ENCODE data around the gene SLC9A9. TPM values are rescaled to one million over a fixed set of nuclear protein-coding genes. Genes with fewer than 3 reads are reported as not detected.

The SLC9A9 gene
- total RNA-seq, 2 experiments from 2014 or later: 13.8 to 16.4 TPM

DNA sequence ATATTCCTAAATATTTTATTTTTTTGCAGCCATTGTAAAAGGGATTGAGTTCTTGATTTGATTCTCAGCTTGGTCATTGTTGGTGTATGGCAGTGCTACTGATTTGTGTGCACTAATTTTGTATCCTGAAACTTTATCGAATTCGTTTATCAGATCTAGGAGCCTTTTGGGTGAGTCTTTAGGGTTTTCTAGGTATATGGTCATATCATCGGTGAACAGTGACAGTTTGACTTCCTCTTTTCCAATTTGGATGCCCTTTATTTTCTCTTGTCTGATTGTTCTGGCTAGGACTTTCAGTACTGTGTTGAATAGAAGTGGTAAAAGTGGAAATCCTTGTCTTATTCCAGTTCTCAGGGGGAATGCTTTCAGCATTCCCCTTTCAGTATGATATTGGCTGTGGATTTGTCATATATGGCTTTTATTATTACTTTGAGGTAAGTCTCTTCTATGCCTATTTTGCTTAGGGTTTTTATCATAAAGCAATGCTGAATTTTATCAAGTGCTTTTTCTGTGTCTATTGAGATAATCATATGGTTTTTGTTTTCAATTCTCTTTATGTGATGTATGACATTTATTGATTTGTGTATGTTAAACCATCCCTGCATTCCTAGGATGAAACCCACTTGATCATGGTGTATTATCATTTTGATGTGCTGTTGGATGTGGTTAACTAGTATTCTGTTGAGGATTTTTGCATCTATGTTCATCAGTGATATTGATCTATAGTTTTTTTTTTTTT, 11.4 kb upstream of the SLC9A9 start:
- peaks cover 15% of the 10 kb centered on the region for H3K4me1 Mint-ChIP-seq
- H3K36me3 Mint-ChIP-seq (ENCODE audit: low read depth): peaks cover 2% of the 10 kb centered on the region
- no peak for DNase-seq
- H3K9me3 Mint-ChIP-seq: peaks cover 10% of the 10 kb centered on the region
- ChIA-PET CTCF (no interaction called here), POLR2A (no interaction called here)
- no peak overlapping the region for H3K4me3 Mint-ChIP-seq
- H3K27me3 Mint-ChIP-seq: peaks cover 21% of the 10 kb centered on the region
- H3K27ac Mint-ChIP-seq: no peak overlapping the region

DNA sequence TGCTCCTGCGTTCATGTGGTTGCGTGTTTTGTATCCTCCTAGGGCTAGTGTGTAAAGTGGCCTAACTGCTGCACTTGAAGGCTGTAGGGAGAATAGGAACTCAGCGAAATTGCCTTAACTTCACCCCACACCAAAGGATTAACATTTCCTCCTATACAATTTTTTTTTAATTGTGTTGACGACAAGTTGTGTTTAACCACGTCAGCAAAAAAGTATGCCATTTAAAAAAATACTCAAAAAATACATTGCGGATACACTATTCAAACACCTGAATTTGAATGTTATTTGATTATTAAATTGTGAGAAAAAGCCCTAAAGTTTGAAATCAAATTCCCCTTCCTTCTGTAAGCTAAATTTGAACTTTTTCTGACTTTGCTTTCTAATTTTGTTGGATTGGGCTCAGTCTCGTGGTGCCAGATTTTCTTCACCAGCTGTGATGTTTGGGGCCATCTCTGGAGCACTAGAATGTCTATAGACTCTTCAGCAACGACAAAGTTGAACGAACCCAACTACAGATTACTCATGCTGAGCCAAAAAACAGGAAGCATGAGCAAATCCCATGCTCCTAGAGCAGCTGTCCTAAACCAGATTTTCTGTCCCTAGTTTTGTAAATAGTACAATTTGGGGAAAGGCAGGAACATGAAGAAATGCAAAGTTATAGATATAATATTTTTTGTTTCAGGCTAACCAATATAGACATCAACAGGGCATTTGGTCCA, 8.1 kb upstream of the SLC9A9 start:
- DNase-seq: no peak
- POLR2A ChIA-PET: no interaction called here
- Mint-ChIP-seq H3K27me3 (peaks cover 20% of the 10 kb centered on the region), H3K27ac (no peak overlapping the region), H3K4me1 (peaks cover 19% of the 10 kb centered on the region), H3K4me3 (no peak overlapping the region), H3K9me3 (peaks cover 10% of the 10 kb centered on the region), H3K36me3 (ENCODE audit: low read depth) (peaks cover 2% of the 10 kb centered on the region)
- CTCF ChIA-PET: no interaction called here

GRCh38 chr3:143855183-143855582, 6.9 kb upstream of the SLC9A9 start:
- peak overlapping the region; percentile 63 for H3K27ac Mint-ChIP-seq
- no peak overlapping the region for H3K4me3 Mint-ChIP-seq
- H3K36me3 Mint-ChIP-seq (ENCODE audit: low read depth): peaks cover 3% of the 10 kb centered on the region
- ChIA-PET CTCF (no interaction called here), POLR2A (no interaction called here)
- H3K9me3 Mint-ChIP-seq: peaks cover 6% of the 10 kb centered on the region
- DNase-seq: peak; percentile 26
- H3K4me1 Mint-ChIP-seq: peaks cover 30% of the 10 kb centered on the region
- peaks cover 11% of the 10 kb centered on the region for H3K27me3 Mint-ChIP-seq

- POLR2A ChIA-PET: no interaction called here
- DNase-seq: no peak
- Mint-ChIP-seq H3K27ac (no peak overlapping the region), H3K36me3 (ENCODE audit: low read depth) (peaks cover 3% of the 10 kb centered on the region), H3K9me3 (no peaks in the 10 kb centered on the region), H3K4me1 (peaks cover 59% of the 10 kb centered on the region), H3K4me3 (no peak overlapping the region), H3K27me3 (no peaks in the 10 kb centered on the region)
- CTCF ChIA-PET: interaction anchor here (0.6 to 1.2 kb wide), 3 partner anchors 13 to 76 kb away, joined by 3 to 4 read pairs (median 3); no protein-coding TSS in a partner anchor
Measured at GRCh38 chr3:143851331-143852017, 3.2 kb upstream of the SLC9A9 start.

DNA sequence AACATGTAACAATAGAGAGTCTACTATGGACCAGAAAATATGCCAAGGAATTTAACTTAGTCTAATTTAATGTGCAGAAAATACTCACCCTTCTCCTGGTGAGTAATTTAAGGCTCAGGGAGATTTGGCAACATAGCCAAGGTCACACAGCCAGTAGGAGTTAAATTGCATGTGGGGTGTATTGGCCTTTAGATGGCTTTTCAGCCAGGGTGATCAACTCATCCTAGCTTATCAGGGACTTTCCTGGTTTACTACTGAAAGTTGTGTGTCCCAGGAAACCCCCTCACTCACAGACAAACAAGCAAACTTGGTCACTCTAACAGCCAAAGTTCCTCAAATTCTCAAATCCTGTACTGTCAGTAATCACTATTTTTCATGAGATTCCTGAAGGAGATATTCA, 2.6 kb upstream of the SLC9A9 start:
- no peaks in the 10 kb centered on the region for H3K27me3 Mint-ChIP-seq
- H3K4me1 Mint-ChIP-seq: peaks cover 60% of the 10 kb centered on the region
- H3K27ac Mint-ChIP-seq: no peak overlapping the region
- H3K4me3 Mint-ChIP-seq: no peak overlapping the region
- H3K9me3 Mint-ChIP-seq: no peaks in the 10 kb centered on the region
- CTCF ChIA-PET: interaction anchor here (1.0 to 1.4 kb wide), 2 partner anchors 14 to 121 kb away, joined by 3 to 5 read pairs; partner anchors contain the start of gene DIPK2A
- DNase-seq: no peak
- POLR2A ChIA-PET: no interaction called here
- peaks cover 3% of the 10 kb centered on the region for H3K36me3 Mint-ChIP-seq (ENCODE audit: low read depth)

GRCh38 chr3:143849854-143850549, 1.7 kb upstream of the SLC9A9 start:
- Mint-ChIP-seq H3K27ac (peak overlapping the region; percentile 94), H3K4me3 (no peak overlapping the region)

GRCh38 chr3:143848704-143849103, 436 bp upstream of the SLC9A9 start:
- H3K4me3 Mint-ChIP-seq: peak overlapping the region; percentile 95
- ChIA-PET POLR2A (interaction anchor here (1.2 kb wide), 1 partner anchor 124 kb away, joined by 3 read pairs; the partner anchor contains the start of gene DIPK2A), CTCF (no interaction called here)
- no peaks in the 10 kb centered on the region for H3K9me3 Mint-ChIP-seq
- DNase-seq: no peak
- peaks cover 3% of the 10 kb centered on the region for H3K36me3 Mint-ChIP-seq (ENCODE audit: low read depth)
- H3K4me1 Mint-ChIP-seq: peaks cover 54% of the 10 kb centered on the region
- peak overlapping the region; percentile 94 for H3K27ac Mint-ChIP-seq
- no peaks in the 10 kb centered on the region for H3K27me3 Mint-ChIP-seq

More at GRCh38 chr3:143849854-143850549, 1.7 kb upstream of the SLC9A9 start:
- POLR2A ChIA-PET: interaction anchor here (0.6 to 1.2 kb wide), 2 partner anchors 122 to 383 kb away, joined by 3 read pairs; partner anchors contain the start of gene DIPK2A
- H3K4me1 Mint-ChIP-seq: peaks cover 57% of the 10 kb centered on the region
- peaks cover 3% of the 10 kb centered on the region for H3K36me3 Mint-ChIP-seq (ENCODE audit: low read depth)
- CTCF ChIA-PET: interaction anchor here (1.0 to 1.4 kb wide), 2 partner anchors 13 to 122 kb away, joined by 3 to 5 read pairs; partner anchors contain the start of gene DIPK2A
- DNase-seq: no peak
- no peaks in the 10 kb centered on the region for H3K9me3 Mint-ChIP-seq
- H3K27me3 Mint-ChIP-seq: no peaks in the 10 kb centered on the region

- no peaks in the 10 kb centered on the region for H3K27me3 Mint-ChIP-seq
- no peak for DNase-seq
- no peak overlapping the region for H3K27ac Mint-ChIP-seq
- peaks cover 2% of the 10 kb centered on the region for H3K36me3 Mint-ChIP-seq (ENCODE audit: low read depth)
- peaks cover 31% of the 10 kb centered on the region for H3K4me1 Mint-ChIP-seq
- H3K9me3 Mint-ChIP-seq: no peaks in the 10 kb centered on the region
- H3K4me3 Mint-ChIP-seq: no peak overlapping the region
- POLR2A ChIA-PET: no interaction called here
- CTCF ChIA-PET: interaction anchor here (1.2 kb wide), 1 partner anchor 9 kb away, joined by 4 read pairs; no protein-coding TSS in a partner anchor
Measured at GRCh38 chr3:143843587-143843986, 4.7 kb downstream of the SLC9A9 start.

GRCh38 chr3:143840636-143841035, 7.6 kb downstream of the SLC9A9 start:
- POLR2A ChIA-PET: no interaction called here
- CTCF ChIA-PET: no interaction called here
- Mint-ChIP-seq H3K9me3 (no peaks in the 10 kb centered on the region), H3K4me3 (no peak overlapping the region), H3K36me3 (ENCODE audit: low read depth) (no peaks in the 10 kb centered on the region), H3K4me1 (peaks cover 14% of the 10 kb centered on the region), H3K27me3 (no peaks in the 10 kb centered on the region), H3K27ac (no peak overlapping the region)
- no peak for DNase-seq

- H3K4me1 Mint-ChIP-seq: peaks cover 11% of the 10 kb centered on the region
- peaks cover 3% of the 10 kb centered on the region for H3K36me3 Mint-ChIP-seq (ENCODE audit: low read depth)
- DNase-seq: no peak
- CTCF ChIA-PET: no interaction called here
- no peak overlapping the region for H3K4me3 Mint-ChIP-seq
- POLR2A ChIA-PET: no interaction called here
- no peaks in the 10 kb centered on the region for H3K27me3 Mint-ChIP-seq
- no peak overlapping the region for H3K27ac Mint-ChIP-seq
- no peaks in the 10 kb centered on the region for H3K9me3 Mint-ChIP-seq
Measured at GRCh38 chr3:143839980-143840379, 8.3 kb downstream of the SLC9A9 start.

- H3K4me3 Mint-ChIP-seq: no peak overlapping the region
- H3K9me3 Mint-ChIP-seq: no peaks in the 10 kb centered on the region
- H3K4me1 Mint-ChIP-seq: peaks cover 8% of the 10 kb centered on the region
- peaks cover 4% of the 10 kb centered on the region for H3K36me3 Mint-ChIP-seq (ENCODE audit: low read depth)
- CTCF ChIA-PET: interaction anchor here (0.9 to 1.0 kb wide), 2 partner anchors 13 to 135 kb away, joined by 3 read pairs; partner anchors contain the start of gene DIPK2A
- POLR2A ChIA-PET: no interaction called here
- DNase-seq: no peak
- no peaks in the 10 kb centered on the region for H3K27me3 Mint-ChIP-seq
- no peak overlapping the region for H3K27ac Mint-ChIP-seq
Measured at GRCh38 chr3:143837076-143837475, 11.2 kb downstream of the SLC9A9 start.

- POLR2A ChIA-PET: no interaction called here
- no peak for DNase-seq
- CTCF ChIA-PET: interaction anchor here (1.0 kb wide), 1 partner anchor 8 kb away, joined by 4 read pairs; no protein-coding TSS in a partner anchor
- Mint-ChIP-seq H3K27me3 (no peaks in the 10 kb centered on the region), H3K9me3 (no peaks in the 10 kb centered on the region), H3K36me3 (ENCODE audit: low read depth) (peaks cover 5% of the 10 kb centered on the region), H3K27ac (no peak overlapping the region), H3K4me3 (no peak overlapping the region), H3K4me1 (peaks cover 22% of the 10 kb centered on the region)
Measured at GRCh38 chr3:143835312-143835711, 13.0 kb downstream of the SLC9A9 start.
